HG03095 (cell line): ENCODE results near the gene B4GALT7.
"Not testable (repeated sequence)": the region's sequence is repeated elsewhere in the genome, so short reads cannot be mapped to it uniquely, and the experiment has no call there.

Experiments
- ATAC-seq: cut with Tn5 transposase; IDR thresholded peaks from one replicate; pipeline ENCODE4 v1.9.1; 2021; ENCODE audit warnings: moderate library complexity; ENCODE audit not compliant: unreplicated experiment

Gene B4GALT7

GRCh38 chr5:177599731-177600507 is at the start of gene B4GALT7:
B4GALT7 (plus strand) TSS chr5:177600132; CDS start chr5:177600211, 79 bp downstream.
- ATAC-seq: peak; percentile 83

- ATAC-seq: no peak
These were observed 47.0 kb upstream of the B4GALT7 start for GRCh38 chr5:177552839-177553455.

GRCh38 chr5:177553671-177554429 is 46.1 kb upstream of the B4GALT7 start:
- ATAC-seq: peak; percentile 40

GRCh38 chr5:177554474-177555111 is 45.3 kb upstream of the B4GALT7 start, which contains the start of gene FAM193B:
FAM193B (minus strand) TSS chr5:177554563; CDS start chr5:177554458, 105 bp downstream.
- ATAC-seq: peak; percentile 91

GRCh38 chr5:177555228-177555627 is 44.7 kb upstream of the B4GALT7 start:
- ATAC-seq: no peak

GRCh38 chr5:177555665-177556064 is 44.3 kb upstream of the B4GALT7 start:
- no peak for ATAC-seq

GRCh38 chr5:177557041-177557647 is 42.8 kb upstream of the B4GALT7 start:
- no peak for ATAC-seq

- ATAC-seq: no peak
These were observed 42.1 kb upstream of the B4GALT7 start for GRCh38 chr5:177557796-177558195.

GRCh38 chr5:177559446-177559941 is 40.4 kb upstream of the B4GALT7 start:
- ATAC-seq: not testable (repeated sequence)

GRCh38 chr5:177565046-177565445 is 34.9 kb upstream of the B4GALT7 start:
- no peak for ATAC-seq

GRCh38 chr5:177568326-177568725 is 31.6 kb upstream of the B4GALT7 start:
- ATAC-seq: no peak

- ATAC-seq: no peak
These were observed 30.0 kb upstream of the B4GALT7 start for GRCh38 chr5:177569894-177570293.

- ATAC-seq: no peak
These were observed 24.4 kb upstream of the B4GALT7 start for GRCh38 chr5:177575488-177575887.

GRCh38 chr5:177576169-177576568 is 23.8 kb upstream of the B4GALT7 start:
- no peak for ATAC-seq

GRCh38 chr5:177578316-177578715 is 21.6 kb upstream of the B4GALT7 start:
- ATAC-seq: no peak

GRCh38 chr5:177588413-177588909 is 11.5 kb upstream of the B4GALT7 start:
- no peak for ATAC-seq

GRCh38 chr5:177590406-177590805 is 9.5 kb upstream of the B4GALT7 start:
- no peak for ATAC-seq

GRCh38 chr5:177591690-177592009 is 8.3 kb upstream of the B4GALT7 start:
- ATAC-seq: no peak

GRCh38 chr5:177592010-177592834 is 7.7 kb upstream of the B4GALT7 start, which contains the start of gene TMED9:
TMED9 (plus strand) TSS chr5:177592203; CDS start chr5:177592215, 12 bp downstream.
- peak; percentile 90 for ATAC-seq
